Brain microvascular endothelial cell (primary cell): ENCODE measurements around the gene HNRNPC.
"Not testable (repeated sequence)": the region's sequence is repeated elsewhere in the genome, so short reads cannot be mapped to it uniquely, and the experiment has no call there.

Experiments used
- DNase-seq: peaks from one replicate; pipeline ENCODE4 v3.0.0-alpha.2; 2020
- H3K27ac ChIP-seq: fragments of 250-450 bp; sonication (Bioruptor Pico); 2 replicates; pipeline ENCODE4 v1.5.1; 2020; ENCODE audit warnings: mild to moderate bottlenecking, moderate library complexity
- H3K27me3 ChIP-seq: fragments of 250-450 bp; sonication (Bioruptor Pico); replicated peaks from 2 replicates; pipeline ENCODE4 v1.5.1; 2020; ENCODE audit warnings: mild to moderate bottlenecking
- H3K36me3 ChIP-seq: fragments of 250-450 bp; sonication (Bioruptor Pico); replicated peaks from 2 replicates; pipeline ENCODE4 v1.5.1; 2020; ENCODE audit warnings: mild to moderate bottlenecking
- H3K4me3 ChIP-seq: 2 replicates; pipeline ENCODE4 v1.5.1; 2011; ENCODE audit warnings: low read depth, mild to moderate bottlenecking, control low read depth, low read length, moderate library complexity
- in situ Hi-C: cut with HindIII; loops from 2 replicates; pipeline ENCODE4 v1.10.0; 2017; ENCODE audit warnings: low sequenced_read_pairs, low pct_ligation_motif_present
- TF ChIP-seq, protein P1 (sequence below): IDR thresholded peaks from 2 replicates; pipeline ENCODE4 v1.5.1; 2011; ENCODE audit warnings: low read depth, mild to moderate bottlenecking, moderate library complexity, low read length, control low read depth, inconsistent platforms; ENCODE audit errors: missing control alignments

HNRNPC gene

DNA sequence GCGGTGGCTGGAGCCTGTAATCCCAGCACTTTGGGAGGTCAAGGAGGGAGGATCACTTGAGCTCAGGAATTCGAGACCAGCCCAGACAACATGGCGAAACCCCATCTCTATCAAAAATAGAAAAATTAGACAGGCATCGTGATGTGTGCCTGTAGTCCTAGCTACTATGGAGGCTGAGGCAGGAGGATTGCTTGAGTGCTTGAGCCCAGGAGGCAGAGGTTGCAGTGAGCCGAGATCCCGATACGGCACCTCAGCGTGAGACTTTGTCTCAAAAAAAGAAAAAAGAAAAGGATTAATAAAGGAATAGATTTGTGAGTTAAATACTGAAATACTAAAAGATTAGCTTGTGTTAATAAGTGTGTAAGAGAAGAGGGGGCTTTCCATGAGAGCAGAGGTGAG lies 40.0 kb upstream of the HNRNPC start:
- in situ Hi-C loops = no loop called here
- no peak overlapping the region for H3K27ac ChIP-seq
- TF ChIP-seq, protein P1, sequence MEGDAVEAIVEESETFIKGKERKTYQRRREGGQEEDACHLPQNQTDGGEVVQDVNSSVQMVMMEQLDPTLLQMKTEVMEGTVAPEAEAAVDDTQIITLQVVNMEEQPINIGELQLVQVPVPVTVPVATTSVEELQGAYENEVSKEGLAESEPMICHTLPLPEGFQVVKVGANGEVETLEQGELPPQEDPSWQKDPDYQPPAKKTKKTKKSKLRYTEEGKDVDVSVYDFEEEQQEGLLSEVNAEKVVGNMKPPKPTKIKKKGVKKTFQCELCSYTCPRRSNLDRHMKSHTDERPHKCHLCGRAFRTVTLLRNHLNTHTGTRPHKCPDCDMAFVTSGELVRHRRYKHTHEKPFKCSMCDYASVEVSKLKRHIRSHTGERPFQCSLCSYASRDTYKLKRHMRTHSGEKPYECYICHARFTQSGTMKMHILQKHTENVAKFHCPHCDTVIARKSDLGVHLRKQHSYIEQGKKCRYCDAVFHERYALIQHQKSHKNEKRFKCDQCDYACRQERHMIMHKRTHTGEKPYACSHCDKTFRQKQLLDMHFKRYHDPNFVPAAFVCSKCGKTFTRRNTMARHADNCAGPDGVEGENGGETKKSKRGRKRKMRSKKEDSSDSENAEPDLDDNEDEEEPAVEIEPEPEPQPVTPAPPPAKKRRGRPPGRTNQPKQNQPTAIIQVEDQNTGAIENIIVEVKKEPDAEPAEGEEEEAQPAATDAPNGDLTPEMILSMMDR = no peak
- peak overlapping the region; percentile 46 for H3K4me3 ChIP-seq
- H3K27me3 ChIP-seq = no peaks in the 10 kb centered on the region
- DNase-seq = no peak
- no peaks in the 10 kb centered on the region for H3K36me3 ChIP-seq

DNA sequence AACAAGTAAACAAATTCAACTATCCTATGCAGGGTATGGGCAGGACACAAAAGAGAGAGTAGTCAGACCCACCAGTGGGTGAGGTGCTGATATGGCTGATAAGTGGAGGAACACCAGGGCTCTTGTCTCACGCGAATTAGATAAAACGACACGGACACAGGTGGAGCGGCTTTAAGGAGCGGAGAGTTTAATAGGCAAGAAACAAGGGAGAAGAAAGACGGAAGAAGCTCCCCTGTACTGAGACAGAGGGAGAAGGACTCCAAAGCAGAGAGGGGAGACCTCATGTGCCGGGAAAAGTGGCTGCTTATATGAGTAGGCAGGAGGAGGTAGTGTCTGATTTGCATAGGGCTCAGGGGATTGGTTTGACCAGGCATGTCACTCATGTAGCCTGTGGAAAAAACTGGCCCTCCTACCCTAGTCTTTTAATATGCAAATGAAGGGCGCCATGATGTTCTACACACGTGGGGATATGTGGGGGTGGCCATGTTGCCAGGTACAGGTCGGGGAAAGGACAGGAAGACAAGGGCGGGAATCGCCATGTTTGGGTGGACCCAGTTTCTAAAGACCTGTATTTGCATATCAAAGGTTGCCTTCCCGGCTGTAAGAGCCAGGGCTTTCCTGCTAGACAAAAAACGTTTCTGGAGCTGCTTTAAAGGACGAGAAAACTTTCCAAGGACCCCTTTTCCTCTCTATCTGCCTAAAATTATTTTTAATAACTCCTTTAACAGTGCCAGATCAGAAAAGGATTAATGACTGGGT lies 39.4 kb upstream of the HNRNPC start:
- peak; percentile 91 for DNase-seq
- no peaks in the 10 kb centered on the region for H3K36me3 ChIP-seq
- no peak overlapping the region for H3K27ac ChIP-seq
- in situ Hi-C loops = no loop called here
- TF ChIP-seq, protein P1 = no peak
- H3K27me3 ChIP-seq = no peaks in the 10 kb centered on the region
- peak overlapping the region; percentile 46 for H3K4me3 ChIP-seq

DNA sequence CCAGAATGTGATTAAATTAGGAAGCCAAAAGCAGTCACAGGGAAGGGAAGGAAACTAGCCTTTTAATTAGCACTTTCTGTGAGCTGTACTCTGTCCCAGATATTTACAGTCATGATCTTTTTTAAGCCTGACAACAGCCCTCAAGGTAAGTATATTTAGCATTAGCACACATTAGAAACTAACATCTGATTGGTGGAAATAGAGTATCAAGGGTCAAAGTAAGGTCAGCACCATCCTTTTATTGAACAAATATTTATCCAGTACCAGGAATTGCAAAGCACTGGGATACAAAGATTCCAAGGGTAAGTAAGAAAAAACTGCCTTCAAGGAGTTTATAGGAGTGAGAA lies 38.9 kb upstream of the HNRNPC start:
- no peak overlapping the region for H3K27ac ChIP-seq
- in situ Hi-C loops = no loop called here
- peak overlapping the region; percentile 46 for H3K4me3 ChIP-seq
- DNase-seq = no peak
- H3K36me3 ChIP-seq = no peaks in the 10 kb centered on the region
- TF ChIP-seq, protein P1 = no peak
- no peaks in the 10 kb centered on the region for H3K27me3 ChIP-seq

DNA sequence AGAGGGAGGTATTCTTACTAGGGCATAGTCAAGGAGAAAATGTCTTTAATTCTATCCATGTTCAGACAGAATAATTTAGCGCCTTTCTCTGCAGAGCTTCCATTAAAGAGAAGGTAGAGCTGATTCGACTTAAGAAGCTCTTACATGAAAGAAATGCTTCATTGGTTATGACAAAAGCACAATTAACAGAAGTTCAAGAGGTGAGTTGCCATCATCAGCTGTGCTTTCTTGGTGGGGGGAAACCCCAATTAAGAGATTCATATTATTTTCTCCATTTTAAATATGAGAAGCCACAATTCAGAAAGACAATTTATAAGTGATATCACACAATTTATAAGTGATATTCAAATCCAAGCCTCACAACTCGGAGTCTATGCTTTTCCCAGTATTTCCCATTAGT lies 38.4 kb upstream of the HNRNPC start:
- H3K27me3 ChIP-seq = no peaks in the 10 kb centered on the region
- H3K36me3 ChIP-seq = no peaks in the 10 kb centered on the region
- in situ Hi-C loops = no loop called here
- H3K27ac ChIP-seq = no peak overlapping the region
- H3K4me3 ChIP-seq = no peak overlapping the region
- TF ChIP-seq, protein P1 = no peak
- no peak for DNase-seq

DNA sequence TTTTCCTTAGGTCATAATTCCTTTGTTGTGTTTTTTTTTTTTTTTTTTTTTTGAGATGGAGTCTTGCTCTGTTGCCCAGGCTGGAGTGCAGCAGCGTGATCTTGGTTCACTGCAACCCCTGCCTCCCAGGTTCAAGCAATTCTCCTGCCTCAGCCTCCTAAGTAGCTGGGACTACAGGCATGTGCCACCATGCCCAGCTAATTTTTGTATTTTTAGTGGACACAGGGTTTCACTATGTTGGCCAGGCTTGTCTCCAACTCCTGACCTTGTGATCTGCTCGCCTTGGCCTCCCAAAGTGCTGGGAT lies 33.5 kb upstream of the HNRNPC start:
- H3K36me3 ChIP-seq, DNase-seq, in situ Hi-C loops, H3K27me3 ChIP-seq, H3K4me3 ChIP-seq, H3K27ac ChIP-seq: not testable (repeated sequence)

DNA sequence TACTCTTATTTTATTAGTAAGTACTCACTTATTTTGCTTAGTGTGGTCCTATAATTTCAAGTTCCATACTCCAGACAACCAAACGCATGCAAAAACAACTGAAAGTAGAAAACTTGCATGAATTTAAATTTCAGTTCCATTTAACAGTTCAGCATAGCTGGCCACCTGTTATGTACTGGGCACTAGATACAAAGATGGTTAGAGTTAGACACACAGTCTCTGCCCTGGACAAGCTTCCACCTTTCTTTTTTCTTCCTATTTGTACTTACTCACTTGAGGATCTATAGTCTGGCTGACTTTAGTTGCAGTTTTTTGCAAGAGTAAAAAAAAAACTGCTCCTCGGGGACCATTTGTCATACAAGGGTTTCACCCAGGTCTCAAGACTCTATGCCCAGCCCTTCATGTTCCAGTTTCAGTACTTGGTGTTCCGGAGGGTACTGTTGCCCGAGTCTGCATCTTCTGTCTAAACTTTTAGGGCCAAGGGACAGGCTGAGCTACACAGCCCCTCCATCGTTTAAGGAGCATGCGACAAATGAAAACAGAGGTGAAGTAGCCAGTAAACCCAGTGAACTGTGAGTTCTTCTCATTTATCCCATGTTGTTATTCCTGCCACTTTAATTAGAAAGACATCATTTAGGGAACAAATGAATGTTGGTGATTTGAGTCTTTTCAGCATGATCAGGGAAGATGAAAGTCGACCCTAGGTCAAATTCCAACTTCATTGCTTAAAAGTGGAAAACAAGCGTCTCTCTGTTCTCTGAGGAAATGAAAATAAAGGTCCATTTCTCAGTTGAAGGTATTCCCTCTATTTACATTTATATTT lies 33.0 kb upstream of the HNRNPC start:
- Histone ChIP-seq H3K4me3 (no peak overlapping the region), H3K36me3 (no peaks in the 10 kb centered on the region), H3K27ac (no peak overlapping the region), H3K27me3 (peaks cover 4% of the 10 kb centered on the region)
- in situ Hi-C loops = no loop called here
- TF ChIP-seq, protein P1 = no peak
- DNase-seq = no peak
